DMS 273 treated with DMSO at 0.1 percent for 48 hours (cell line): Measurements from ENCODE around the gene ABHD11.
"Not testable (repeated sequence)": the region's sequence is repeated elsewhere in the genome, so short reads cannot be mapped to it uniquely, and the experiment has no call there.

Source experiments
- DNase-seq: peaks from one replicate; lab custom pipeline; 2025; lab: John Stamatoyannopoulos, UW

Gene ABHD11

DNA sequence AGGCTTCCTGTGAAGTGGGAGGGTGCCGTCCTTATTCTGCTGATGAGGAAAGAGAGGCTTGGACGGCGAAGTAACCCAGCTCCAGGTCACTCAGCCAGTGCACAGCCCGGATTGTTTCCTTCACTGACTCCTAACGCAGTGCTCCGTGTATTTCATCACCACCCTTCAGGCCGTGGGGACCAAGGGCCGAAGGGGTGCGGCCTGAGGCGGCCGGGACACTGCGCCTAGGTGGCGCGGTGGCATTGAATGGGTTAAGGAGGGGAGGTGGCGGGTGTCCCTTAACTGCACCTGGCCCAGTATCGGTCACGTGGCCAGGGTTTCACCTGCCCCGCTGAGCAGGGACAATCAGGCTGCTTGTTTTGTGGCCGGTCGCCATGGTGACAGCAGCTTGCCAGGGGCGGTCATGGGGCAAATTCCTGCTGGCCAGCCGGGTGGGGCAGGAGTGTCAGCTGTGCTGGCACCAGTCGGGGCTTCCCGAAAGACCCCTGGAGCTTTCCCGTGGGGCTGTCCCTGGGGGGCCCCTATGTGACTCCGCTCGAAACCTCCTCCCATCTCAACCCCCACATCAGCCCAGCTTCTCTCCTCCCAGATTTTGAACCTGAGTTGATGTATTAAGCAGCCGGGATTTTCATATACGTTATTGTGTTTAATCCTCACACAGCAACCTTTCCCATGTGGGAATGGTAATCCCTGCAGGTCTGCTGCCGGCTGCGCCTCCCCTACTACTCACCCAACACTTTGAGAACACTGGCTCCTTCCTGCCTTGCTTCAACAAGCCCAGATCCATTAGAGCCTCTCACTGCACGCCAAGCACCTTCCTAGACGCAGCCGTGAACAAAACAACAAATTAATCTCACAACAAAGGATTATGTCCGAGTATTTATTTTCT, 4.4 kb upstream of the ABHD11 start:
- DNase-seq, result no peak

DNA sequence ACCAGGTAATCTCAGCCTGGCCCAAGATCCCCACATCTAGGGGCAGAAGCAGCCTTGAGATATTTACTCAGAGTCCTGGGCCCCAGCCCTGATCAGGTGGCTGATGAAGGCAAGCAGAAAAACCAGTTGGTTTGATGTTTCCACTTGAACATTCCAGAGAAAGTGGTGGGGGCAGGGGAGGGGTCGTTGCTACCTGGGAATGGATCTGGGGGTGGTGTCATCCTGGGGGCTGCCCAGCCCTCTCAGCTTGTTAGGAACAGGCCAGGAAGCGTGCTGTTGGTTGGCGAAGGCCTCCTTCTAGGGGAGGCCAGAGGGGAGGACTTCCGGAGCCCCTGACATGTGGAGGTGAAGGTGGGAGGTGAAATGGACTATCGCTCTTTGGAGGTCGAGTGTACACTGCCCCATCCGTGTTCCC, 3.7 kb upstream of the ABHD11 start:
- DNase-seq, result no peak

DNA sequence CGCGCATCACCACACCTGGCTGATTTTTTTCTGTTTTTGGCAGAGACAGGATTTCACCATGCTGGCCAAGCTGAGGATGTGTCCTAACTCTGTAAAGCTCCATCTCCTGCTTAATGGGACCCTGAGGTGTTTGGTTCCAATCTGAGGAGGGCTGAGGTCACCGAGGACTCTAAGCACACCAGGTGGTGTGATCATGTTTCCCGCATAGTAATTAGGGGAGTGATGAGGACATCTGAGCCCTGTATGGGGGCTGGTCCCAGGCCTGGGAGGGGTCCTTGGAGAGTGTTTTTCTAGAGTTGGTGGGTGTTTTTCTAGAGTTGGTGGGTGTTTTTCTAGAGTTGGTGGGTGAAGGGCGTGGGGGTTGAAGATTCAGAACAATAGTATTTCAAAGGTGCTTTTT, 3.0 kb upstream of the ABHD11 start:
- peak; percentile 49 for DNase-seq

DNA sequence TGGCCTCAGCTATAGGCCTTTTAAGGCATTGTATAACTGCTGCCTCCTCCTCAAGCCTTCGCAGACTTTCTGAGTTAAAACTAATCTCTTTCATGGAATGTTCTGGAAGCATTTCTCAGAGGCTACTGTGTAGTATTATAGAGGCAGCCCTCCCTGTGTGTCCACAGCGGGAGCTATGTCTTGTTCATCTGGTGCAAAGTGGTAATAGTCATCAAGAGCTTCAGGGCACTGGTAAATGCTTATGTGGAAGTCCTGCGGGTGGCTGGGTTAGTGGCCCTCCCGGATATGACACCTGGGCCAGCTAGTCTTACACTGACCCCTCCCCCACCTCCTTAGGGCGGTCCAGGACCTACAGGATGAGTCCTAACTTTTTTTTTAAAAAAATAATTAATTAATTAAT, 2.2 kb upstream of the ABHD11 start:
- no peak for DNase-seq

DNA sequence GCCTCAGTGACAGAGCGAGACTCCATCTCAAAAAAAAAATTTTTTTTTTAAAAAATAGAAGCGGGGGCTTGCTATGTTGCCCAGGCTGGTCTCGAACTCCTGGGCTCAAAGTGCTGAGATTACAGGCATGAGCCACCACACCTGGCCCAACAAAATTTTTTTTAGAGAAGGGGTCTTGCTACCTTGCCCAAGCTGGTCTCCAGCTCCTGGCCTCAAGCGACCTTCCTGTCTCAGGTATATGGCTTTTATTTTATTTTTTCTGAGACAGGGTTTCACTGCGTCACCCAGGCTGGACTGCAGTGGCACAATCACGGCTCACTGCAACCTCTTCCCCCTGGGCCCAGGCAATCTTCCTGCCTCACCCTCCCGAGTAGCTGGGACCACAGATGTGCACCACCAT, 1.6 kb upstream of the ABHD11 start:
- DNase-seq, result no peak

DNA sequence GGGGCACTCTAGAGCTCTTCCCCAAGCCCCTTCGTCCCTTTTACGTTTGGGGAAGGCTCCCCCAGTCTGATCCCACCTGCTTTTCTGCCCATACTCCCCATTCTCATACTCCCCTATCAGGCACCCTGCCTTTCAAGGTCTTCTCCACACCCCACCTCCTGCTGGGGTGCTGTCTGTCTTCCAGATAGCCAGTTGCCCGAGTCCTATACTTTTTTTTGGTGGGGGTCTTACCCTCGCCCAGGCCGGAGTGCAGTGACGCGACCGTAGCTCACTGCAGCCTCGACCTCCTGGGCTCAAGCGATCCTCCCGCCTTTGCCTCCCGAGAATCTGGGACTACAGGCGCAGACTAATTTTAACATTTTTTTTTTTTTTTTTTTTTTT, 775 bp upstream of the ABHD11 start:
- no peak for DNase-seq

DNA sequence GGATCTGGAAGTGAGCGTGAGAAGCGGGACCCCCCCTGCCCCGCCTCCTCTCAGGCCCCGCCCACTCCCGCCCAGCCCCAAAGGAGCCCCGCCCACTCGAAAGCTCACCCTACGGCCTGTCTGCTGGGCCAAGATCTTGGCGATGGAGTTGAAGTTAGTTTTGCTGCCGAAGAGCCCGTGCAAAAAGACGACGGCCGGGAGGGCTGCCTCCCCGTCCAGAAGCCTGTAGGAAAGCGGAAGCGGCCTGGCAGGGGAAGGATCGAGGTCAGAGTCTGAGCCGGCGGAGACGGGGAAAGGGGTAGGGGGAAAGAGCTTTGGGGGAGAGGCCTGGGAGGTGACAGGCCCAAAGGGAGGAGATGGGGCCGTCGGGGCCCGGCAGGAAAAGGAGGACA, 386 bp downstream of the ABHD11 start:
- DNase-seq, result no peak

DNA sequence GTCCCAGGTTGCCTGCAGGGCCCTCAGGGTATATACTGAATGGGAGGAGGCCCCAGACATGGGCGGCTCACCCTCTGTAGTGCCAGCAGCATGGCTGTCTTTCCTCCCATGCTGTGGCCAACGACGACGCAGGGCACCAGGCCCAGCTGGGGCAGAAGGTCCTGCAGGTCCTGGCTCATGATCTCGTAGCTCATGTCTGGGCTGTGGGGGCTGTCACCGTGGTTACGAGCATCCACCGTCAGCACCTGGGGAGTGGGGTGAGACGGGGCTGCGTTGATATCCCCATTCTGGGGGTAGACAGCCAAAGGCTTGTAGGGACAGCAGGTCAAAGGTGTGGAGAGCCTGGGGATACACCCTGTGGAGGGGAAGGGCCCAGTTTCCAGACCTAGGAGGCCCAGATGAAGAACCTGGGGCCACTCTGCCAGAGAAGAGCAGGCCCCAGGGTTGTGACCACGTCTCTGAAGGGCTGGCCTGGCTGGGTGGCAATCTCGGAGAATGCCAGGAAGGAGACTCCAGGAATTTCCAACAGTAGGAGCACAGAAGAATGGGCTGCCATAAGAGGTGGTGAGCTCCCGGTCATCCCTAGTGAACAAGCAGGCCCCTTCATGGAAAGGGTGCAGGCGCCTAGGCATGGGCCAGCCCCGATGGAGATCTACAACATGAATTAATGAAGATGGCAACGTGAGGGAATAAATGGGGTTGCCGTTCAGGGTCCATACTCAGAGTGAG, 947 bp downstream of the ABHD11 start:
- DNase-seq, result no peak

DNA sequence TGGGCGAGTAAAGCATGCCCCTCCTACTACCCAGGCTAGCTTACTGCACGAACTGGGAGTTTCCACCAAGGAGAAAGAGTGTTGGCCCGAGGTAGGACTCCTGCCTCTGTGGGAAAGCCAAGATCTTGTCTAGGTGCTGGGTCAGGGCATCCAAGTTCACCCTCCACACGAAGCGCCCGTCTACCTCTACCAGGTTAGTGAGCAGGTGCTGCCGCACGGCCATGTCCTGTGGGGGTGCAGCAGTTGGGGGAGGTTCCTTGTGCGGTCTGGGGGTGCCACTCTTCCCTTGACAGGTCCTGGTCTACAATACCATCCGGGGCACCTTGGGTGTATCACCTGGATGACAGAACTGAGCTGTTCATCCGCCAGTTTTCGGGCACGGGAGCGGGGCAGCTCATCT, 1.7 kb downstream of the ABHD11 start:
- no peak for DNase-seq

DNA sequence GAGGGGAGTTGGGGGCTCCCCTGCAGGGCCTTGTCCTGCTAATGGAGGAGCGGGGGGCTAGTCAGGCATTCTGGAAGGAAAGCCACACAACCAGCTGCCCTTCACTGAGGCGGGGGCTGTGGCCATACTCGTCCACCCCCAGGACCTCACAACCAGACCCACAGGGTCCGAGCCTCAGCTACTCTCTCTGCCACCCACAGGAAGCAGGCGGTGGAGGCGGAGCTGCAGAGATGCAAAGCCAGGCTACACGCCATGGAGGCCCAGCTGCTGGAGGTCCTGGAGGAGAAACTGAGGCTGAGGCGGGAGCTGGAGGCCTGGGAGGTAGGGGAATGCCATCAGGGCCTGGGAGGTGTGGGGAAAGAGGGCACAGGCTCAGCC, 3.1 kb downstream of the ABHD11 start:
- no peak for DNase-seq

DNA sequence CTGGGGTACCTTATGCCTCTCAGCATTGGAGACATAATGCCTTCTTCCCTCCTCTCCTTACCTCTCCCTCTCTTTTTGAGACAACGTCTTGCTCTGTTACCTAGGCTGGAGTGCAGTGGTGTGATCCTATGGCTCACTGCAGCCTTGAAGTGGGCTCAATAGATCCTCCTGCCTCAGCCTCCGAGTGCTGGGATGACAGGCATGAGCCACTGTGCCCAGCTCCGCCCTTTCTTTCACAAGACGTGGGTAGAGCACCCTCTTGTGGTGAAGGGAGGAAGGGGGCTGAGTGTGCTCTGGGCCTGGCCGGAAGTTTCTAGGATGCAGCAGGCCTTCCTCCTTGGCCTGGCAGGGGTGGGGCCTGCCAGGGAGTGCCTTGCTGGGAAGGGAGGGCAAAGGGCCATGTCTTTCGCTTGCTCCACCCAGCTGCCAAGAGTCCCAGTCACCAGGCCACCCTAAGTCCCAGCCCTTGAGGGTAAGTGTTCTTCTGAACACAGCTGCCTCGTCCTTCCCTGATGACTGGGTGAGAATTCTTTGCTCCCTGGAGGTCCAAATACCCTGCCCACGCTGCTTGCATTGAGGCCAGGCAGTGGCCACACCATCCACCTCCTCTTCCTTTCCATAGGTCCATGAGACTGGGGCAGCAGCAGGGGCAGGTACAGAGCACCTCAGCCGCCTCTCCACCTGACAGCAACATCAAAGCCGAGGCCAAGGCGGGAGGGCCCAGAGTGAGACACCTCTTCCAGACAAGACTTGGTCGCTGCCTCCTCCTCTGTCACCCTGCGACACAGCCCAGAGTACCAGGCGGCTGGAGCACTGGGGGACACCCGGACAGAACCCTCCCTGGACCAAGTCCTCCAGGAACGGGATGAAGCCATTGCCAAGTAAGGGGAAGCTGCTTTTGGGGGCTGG, 3.7 kb downstream of the ABHD11 start:
- DNase-seq, result peak; percentile 80

DNA sequence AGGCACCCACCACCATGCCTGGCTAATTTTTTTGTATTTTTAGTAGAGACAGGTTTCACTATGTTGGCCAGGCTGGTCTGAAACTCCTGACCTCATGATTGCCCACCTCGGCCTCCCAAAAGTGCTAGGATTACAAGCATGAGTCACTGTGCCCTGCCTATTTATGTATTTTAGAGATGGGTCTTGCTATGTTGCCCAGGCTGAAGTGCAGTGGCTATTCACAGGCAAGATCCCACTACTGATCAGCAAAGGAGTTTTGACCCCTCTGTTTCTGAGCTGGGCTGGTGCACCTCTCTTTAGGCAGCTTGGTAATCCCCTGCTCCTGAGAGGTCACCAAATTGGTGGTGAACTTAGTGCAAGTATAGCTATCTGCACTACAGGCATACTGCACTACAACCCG, 6.2 kb downstream of the ABHD11 start:
- DNase-seq, result no peak

DNA sequence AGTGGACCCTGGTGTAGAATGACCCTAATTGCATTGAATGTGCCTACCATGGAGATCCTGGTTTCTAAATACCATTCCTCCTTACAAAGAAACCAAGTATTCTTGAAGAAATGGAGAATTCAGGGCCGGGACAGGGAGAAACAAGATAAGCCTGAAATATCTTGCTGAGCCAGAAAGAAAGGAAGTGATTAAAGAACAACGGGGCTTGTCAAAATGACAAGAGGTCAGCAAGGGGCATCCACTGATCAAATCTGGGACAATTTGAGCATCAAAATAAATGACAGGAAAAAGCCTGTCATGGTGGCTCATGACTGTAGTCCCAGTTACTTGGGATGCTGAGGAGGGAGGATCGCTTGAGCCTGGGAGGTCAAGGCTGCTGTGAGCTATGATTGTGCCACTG, 8.1 kb downstream of the ABHD11 start:
- no peak for DNase-seq

DNA sequence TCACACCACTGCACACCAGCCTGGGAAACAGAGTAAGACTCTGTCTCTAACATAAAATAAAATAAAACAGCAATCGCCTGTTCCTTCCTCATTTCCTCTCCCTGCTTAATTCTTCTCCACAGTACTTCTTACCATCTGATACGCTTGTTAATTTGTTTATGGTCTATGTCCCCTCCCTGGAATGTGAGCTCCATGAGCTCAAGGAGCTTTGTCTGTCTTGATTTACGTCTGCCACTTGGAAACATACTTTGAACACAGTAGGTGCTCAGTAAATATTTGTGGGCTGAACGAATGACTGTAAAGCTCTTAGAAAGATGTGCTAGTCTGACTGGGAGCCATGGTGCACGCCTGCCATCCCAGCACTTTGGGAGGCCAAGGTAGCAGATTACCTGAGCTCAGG, 10.1 kb downstream of the ABHD11 start:
- no peak for DNase-seq

DNA sequence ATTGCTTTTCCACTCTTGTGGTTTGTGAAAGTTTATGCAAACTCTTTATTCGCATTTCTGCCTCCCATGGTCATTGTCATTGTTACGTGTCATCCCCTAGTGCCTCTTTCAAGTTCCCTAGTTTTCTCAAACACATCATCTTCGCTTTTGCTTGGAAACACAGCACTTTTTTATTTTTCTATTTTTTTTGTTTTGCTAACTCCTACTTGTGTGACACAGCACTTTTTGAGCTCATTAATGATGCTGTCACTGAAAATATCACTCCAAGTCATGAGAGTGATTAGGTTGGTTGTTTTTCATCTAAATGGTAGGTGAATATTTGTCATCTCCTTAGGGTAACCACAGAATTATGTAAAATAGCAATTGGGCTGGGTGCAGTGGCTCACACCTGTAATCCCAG, 10.7 kb downstream of the ABHD11 start:
- DNase-seq, result no peak

DNA sequence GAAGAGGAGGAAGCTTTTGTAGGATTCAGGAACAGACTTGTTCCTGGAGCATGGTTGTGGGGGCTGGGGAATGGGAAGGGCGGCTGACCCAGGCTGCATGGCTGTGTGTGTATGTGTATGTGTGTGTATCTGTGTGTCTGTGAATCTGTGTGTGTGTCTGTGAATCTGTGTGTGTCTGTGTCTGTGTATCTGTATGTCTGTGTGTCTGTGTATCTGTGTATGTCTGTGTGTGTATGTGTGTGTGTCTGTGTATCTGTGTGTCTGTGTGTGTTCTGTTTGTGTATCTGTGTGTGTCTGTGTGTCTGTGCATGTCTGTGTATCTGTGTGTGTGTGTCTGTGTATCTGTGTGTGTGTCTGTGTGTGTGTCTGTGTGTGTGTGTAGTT, 12.5 kb downstream of the ABHD11 start:
- DNase-seq, result no peak

DNA sequence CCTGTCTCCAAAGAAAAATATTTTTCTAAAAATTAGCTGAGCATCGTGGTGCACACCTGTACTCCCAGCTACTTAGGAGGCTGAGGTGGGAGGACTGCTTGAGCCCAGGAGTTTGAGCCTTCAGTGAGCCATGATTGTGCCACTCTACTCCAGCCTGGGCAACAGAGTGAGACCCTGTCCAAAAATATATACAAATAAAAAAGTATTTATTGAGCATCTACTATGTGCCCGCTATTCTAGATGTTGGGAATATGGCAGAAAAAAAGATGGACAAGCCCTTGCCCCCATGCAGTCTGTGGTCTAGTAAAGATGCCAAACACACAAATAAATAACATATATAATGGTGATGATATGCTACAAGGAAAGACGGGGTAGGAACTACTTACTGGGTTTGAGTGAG, 14.8 kb downstream of the ABHD11 start:
- no peak for DNase-seq

DNA sequence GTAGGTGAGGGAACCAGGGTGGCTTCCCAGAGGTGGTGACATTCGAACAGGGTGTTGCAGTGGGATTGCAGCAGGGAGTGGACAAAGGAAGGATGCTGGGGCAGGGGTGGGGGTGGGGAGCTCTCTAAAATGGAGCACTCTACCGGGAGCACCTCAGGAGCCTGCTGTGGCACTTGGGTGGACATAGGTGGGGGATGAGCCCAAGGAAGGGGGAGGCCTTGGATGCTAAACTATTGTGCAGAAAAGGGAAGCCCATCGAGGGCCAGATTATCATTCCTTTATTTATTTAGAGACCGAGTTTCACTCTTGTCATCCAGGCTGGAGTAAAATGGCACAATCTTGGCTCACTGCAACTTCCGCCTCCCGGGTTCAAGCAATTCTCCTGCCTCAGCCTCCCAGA, 15.8 kb downstream of the ABHD11 start:
- no peak for DNase-seq

DNA sequence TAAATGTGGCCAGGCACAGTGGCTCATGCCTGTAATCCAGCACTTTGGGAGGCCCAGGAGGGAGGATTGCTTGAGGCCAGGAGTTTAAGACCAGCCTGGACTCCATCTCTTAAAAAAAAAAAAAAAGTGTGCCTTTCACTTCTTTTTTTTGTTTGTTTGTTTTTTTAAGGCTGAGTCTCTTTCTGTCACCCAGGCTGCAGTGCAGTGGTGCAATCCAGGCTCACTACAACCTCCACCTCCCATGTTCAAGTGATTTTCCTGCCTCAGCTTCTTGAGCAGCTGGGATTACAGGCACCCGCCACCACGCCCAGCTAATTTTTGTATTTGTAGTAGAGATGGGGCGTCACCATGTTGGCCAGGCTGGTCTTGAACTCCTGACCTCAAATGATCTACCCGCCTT, 16.4 kb downstream of the ABHD11 start:
- DNase-seq, result not testable (repeated sequence)

DNA sequence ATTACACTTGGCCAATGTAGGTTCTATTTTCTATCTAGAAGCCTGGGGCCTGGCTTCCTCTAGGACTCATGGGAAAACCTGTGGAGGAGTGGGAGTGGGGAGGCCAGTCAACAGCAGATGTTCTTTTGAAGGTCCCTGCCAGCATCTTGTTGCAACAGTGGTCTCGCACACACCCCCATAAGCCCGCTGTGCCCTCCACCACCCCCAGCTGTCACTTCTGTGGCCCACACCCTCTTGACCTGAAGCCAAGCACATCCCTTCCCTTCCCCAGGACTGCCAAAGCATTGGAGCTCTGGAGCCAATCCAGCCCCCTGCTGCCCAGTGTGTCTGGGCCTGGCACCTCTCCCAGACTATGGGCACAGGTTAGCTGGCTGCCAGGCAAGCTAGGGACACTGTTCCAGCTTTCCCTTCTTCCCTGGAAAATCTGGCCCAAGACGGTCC, 17.2 kb downstream of the ABHD11 start:
- peak; percentile 100 for DNase-seq

DNA sequence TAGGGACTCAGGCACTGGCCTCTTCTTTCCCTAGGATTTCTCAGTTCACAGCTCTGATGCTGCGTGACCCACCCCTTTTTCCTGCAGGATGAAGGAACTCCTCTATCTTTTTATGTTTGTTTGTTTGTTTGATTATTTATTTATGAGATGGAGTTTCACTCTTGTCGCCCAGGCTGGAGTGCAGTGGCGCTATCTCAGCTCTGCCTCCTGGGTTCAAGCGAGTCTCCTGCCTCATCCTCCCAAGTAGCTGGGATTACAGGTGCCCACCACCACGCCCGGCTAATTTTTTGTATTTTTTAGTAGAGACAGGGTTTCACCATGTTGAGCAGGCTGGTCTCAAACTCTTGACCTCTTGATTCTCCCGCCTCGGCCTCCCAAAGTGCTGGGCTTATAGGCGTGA, 18.2 kb downstream of the ABHD11 start:
- not testable (repeated sequence) for DNase-seq

DNA sequence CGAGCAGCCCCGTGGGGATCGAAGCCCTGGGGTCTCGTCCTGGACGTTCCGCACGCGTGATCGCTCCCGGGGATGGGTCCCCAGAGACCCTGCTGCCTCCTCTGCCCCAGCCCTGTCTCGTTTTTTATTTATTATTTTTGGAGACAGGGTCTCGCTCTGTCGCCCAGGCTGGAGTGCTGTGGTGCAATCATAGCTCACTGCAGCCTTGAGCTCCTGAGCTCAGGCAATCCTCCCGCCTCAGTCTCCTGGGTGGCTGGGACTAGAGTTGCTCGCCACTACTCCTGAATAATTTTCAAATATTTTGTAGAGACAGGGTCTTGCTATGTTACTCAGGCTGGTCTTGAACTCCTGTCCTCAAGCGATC, 18.8 kb downstream of the ABHD11 start:
- no peak for DNase-seq
